SK-N-MC (cell line): ENCODE data around the gene HOPX.

Experiments used
- FOXP2 ChIP-seq: optimal IDR thresholded peaks from 2 replicates; pipeline ENCODE3; 2011; ENCODE audit warnings: mild to moderate bottlenecking, moderate library complexity; ENCODE audit not compliant: insufficient read depth; ENCODE audit errors: extremely low read length, control extremely low read depth
- POLR2AphosphoS5 ChIP-seq: IDR thresholded peaks from 2 replicates; pipeline ENCODE4 v1.6.1; 2012; ENCODE audit warnings: mild to moderate bottlenecking, low read depth, low read length, borderline replicate concordance

- TF ChIP-seq POLR2AphosphoS5 (no peak), FOXP2 (no peak)
These were observed 24.9 kb upstream of the HOPX start for GRCh38 chr4:56705966-56706365.
